WTC11 (cell line): ENCODE measurements around the gene MRPS23. TPM values are rescaled to one million over a fixed set of nuclear protein-coding genes. Genes with fewer than 3 reads are reported as not detected.

Source experiments
- ATAC-seq: fragments of 200-7000 bp; cut with Tn5 transposase; 2 replicates; pipeline ENCODE4 v1.10.0; 2021; ENCODE audit warnings: mild to moderate bottlenecking, moderate library complexity
- CTCF ChIA-PET: fragments of 300-600 bp; sonication (Branson Sonifier 250); formaldehyde crosslinking; loops from one replicate; lab custom pipeline; 2021; ENCODE audit warnings: antibody characterized with exemption; lab: Charles Lee
- POLR2A ChIA-PET: fragments of 350-600 bp; sonication (Branson Sonifier 250); formaldehyde crosslinking; loops from one replicate; lab custom pipeline; 2021; ENCODE audit warnings: antibody characterized with exemption; lab: Charles Lee
- DNase-seq: peaks from one replicate; pipeline ENCODE4 v3.0.0; 2021; ENCODE audit warnings: low spot score
- H3K27ac Mint-ChIP-seq: 2 replicates; pipeline ENCODE4 v1.8.0; 2021; ENCODE audit warnings: mixed read lengths
- H3K27me3 Mint-ChIP-seq: 2 replicates; pipeline ENCODE4 v1.8.0; 2021; ENCODE audit warnings: low read depth, mild to moderate bottlenecking, moderate library complexity, mixed read lengths
- H3K36me3 Mint-ChIP-seq: 2 replicates; pipeline ENCODE4 v1.8.0; 2021; ENCODE audit warnings: mixed read lengths
- H3K4me1 Mint-ChIP-seq: 2 replicates; pipeline ENCODE4 v1.8.0; 2022; ENCODE audit warnings: mixed read lengths
- H3K4me3 Mint-ChIP-seq: 2 replicates; pipeline ENCODE4 v1.8.0; 2021; ENCODE audit warnings: mild to moderate bottlenecking, moderate library complexity, mixed read lengths
- H3K9me3 Mint-ChIP-seq: 2 replicates; pipeline ENCODE4 v1.8.0; 2021; ENCODE audit warnings: mixed read lengths
- ETV6 ChIP-seq: sonication (generic); formaldehyde crosslinking; IDR thresholded peaks from 2 replicates; pipeline ENCODE4 v1.8.1; 2022; ENCODE audit warnings: mild to moderate bottlenecking, missing genetic modification reagents
- FOXK1 ChIP-seq: sonication (generic); formaldehyde crosslinking; IDR thresholded peaks from 2 replicates; pipeline ENCODE4 v1.8.0; 2022; ENCODE audit warnings: mild to moderate bottlenecking, moderate library complexity, missing genetic modification reagents
- FOXP1 ChIP-seq: sonication (generic); formaldehyde crosslinking; IDR thresholded peaks from 2 replicates; pipeline ENCODE4 v1.8.0; 2022; ENCODE audit warnings: missing genetic modification reagents, mild to moderate bottlenecking, moderate library complexity, borderline replicate concordance
- GTF2I ChIP-seq: fragments of 250-450 bp; sonication (Bioruptor Pico); conservative IDR thresholded peaks from 2 replicates; pipeline ENCODE4 v1.4.0; 2021; ENCODE audit warnings: mild to moderate bottlenecking
- IRF2 ChIP-seq: sonication (generic); formaldehyde crosslinking; IDR thresholded peaks from 2 replicates; pipeline ENCODE4 v1.8.0; 2022; ENCODE audit warnings: low read depth, missing genetic modification reagents, borderline replicate concordance
- NFATC4 ChIP-seq: fragments of 250-450 bp; sonication (Bioruptor Pico); IDR thresholded peaks from 2 replicates; pipeline ENCODE4 v1.9.0; 2021; ENCODE audit warnings: mild to moderate bottlenecking
- NFYB ChIP-seq: sonication (generic); formaldehyde crosslinking; conservative IDR thresholded peaks from 2 replicates; pipeline ENCODE4 v1.8.0; 2022; ENCODE audit warnings: low read depth, missing genetic modification reagents
- NR3C1 ChIP-seq: sonication (generic); formaldehyde crosslinking; conservative IDR thresholded peaks from 2 replicates; pipeline ENCODE4 v1.8.1; 2023; ENCODE audit warnings: low read depth, mild to moderate bottlenecking, missing genetic modification reagents
- OVOL2 ChIP-seq: fragments of 250-450 bp; sonication (Bioruptor Pico); IDR thresholded peaks from 2 replicates; pipeline ENCODE4 v1.9.0; 2021; ENCODE audit warnings: mild to moderate bottlenecking, borderline replicate concordance
- PRRX2 ChIP-seq: fragments of 250-450 bp; sonication (Bioruptor Pico); IDR thresholded peaks from 2 replicates; pipeline ENCODE4 v1.8.0; 2021; ENCODE audit warnings: mild to moderate bottlenecking
- SMAD3 ChIP-seq: sonication (generic); formaldehyde crosslinking; IDR thresholded peaks from 2 replicates; pipeline ENCODE4 v1.8.0; 2022; ENCODE audit warnings: missing genetic modification reagents, mild to moderate bottlenecking, borderline replicate concordance
- ZNF121 ChIP-seq: sonication (generic); formaldehyde crosslinking; IDR thresholded peaks from 2 replicates; pipeline ENCODE4 v1.8.0; 2023; ENCODE audit warnings: missing genetic modification reagents
- ZNF138 ChIP-seq: sonication (generic); formaldehyde crosslinking; conservative IDR thresholded peaks from 2 replicates; pipeline ENCODE4 v1.8.1; 2022; ENCODE audit warnings: mild to moderate bottlenecking, moderate library complexity, missing genetic modification reagents
- ZNF232 ChIP-seq: sonication (generic); formaldehyde crosslinking; IDR thresholded peaks from 2 replicates; pipeline ENCODE4 v1.8.0; 2022; ENCODE audit warnings: mild to moderate bottlenecking, missing genetic modification reagents
- total RNA-seq: library from RNA; stranded (reverse); gene quantifications from 3 replicates; pipeline ENCODE4 v1.2.3, GENCODE V29; 2021
- TF ChIP-seq, protein P1 (sequence below): sonication (generic); formaldehyde crosslinking; IDR thresholded peaks from 2 replicates; pipeline ENCODE4 v1.8.1; 2022; ENCODE audit warnings: low read depth, missing genetic modification reagents, borderline replicate concordance
- TF ChIP-seq, protein P2 (sequence below): sonication (generic); formaldehyde crosslinking; IDR thresholded peaks from 2 replicates; pipeline ENCODE4 v1.8.1; 2023; ENCODE audit warnings: mild to moderate bottlenecking, missing genetic modification reagents, moderate library complexity
- TF ChIP-seq, protein P3 (sequence below): fragments of 250-450 bp; sonication (Bioruptor Pico); IDR thresholded peaks from 2 replicates; pipeline ENCODE4 v2.1.2; 2022; ENCODE audit warnings: mild to moderate bottlenecking, moderate library complexity
- TF ChIP-seq, protein P4 (sequence below): sonication (generic); formaldehyde crosslinking; IDR thresholded peaks from 2 replicates; pipeline ENCODE4 v1.8.1; 2023; ENCODE audit warnings: mild to moderate bottlenecking, moderate library complexity, missing genetic modification reagents
- TF ChIP-seq, protein P5 (sequence below): sonication (generic); formaldehyde crosslinking; conservative IDR thresholded peaks from 2 replicates; pipeline ENCODE4 v1.8.1; 2023; ENCODE audit warnings: mild to moderate bottlenecking, low read depth, missing genetic modification reagents, moderate library complexity
- TF ChIP-seq, protein P6 (sequence below): sonication (generic); formaldehyde crosslinking; IDR thresholded peaks from 2 replicates; pipeline ENCODE4 v1.8.1; 2023; ENCODE audit warnings: mild to moderate bottlenecking, missing genetic modification reagents
- TF ChIP-seq, protein P7 (sequence below): sonication (generic); formaldehyde crosslinking; IDR thresholded peaks from 2 replicates; pipeline ENCODE4 v1.8.1; 2022; ENCODE audit warnings: mild to moderate bottlenecking, moderate library complexity, missing genetic modification reagents

Gene MRPS23
- total RNA-seq, 1 experiment from 2014 or later: 65.3 TPM

DNA sequence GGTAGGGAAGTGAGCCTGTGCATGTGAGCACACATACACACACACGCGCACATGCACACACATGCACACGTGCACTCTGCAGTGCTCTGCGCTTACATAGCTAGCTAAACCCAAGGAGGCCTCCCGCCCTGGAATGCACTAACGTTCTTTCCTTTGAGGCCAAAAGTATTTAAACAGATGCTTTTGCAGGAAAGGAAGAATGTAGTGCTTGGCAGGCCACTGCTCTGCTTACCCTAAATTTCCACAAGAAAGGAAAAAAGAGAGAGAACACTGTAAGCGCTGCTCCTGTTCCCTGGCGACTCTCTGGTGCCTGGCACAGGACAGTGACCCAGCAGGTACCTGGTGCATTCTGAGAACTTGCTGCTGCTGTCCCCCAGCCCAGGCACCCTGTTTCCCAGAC is 31.3 kb upstream of the MRPS23 start:
- ATAC-seq (peak; percentile 41), DNase-seq (no peak)
- TF ChIP-seq IRF2 (CRISPR knock-in tag) (no peak), ZNF138 (no peak), GTF2I (CRISPR knock-in tag) (no peak), NFYB (CRISPR knock-in tag) (no peak), PRRX2 (no peak), ZNF121 (no peak), FOXP1 (CRISPR knock-in tag) (no peak)
- TF ChIP-seq, protein P1, sequence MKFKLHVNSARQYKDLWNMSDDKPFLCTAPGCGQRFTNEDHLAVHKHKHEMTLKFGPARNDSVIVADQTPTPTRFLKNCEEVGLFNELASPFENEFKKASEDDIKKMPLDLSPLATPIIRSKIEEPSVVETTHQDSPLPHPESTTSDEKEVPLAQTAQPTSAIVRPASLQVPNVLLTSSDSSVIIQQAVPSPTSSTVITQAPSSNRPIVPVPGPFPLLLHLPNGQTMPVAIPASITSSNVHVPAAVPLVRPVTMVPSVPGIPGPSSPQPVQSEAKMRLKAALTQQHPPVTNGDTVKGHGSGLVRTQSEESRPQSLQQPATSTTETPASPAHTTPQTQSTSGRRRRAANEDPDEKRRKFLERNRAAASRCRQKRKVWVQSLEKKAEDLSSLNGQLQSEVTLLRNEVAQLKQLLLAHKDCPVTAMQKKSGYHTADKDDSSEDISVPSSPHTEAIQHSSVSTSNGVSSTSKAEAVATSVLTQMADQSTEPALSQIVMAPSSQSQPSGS (CRISPR knock-in tag): no peak
- TF ChIP-seq, protein P2, sequence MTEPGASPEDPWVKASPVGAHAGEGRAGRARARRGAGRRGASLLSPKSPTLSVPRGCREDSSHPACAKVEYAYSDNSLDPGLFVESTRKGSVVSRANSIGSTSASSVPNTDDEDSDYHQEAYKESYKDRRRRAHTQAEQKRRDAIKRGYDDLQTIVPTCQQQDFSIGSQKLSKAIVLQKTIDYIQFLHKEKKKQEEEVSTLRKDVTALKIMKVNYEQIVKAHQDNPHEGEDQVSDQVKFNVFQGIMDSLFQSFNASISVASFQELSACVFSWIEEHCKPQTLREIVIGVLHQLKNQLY (CRISPR knock-in tag): no peak
- TF ChIP-seq, protein P3, sequence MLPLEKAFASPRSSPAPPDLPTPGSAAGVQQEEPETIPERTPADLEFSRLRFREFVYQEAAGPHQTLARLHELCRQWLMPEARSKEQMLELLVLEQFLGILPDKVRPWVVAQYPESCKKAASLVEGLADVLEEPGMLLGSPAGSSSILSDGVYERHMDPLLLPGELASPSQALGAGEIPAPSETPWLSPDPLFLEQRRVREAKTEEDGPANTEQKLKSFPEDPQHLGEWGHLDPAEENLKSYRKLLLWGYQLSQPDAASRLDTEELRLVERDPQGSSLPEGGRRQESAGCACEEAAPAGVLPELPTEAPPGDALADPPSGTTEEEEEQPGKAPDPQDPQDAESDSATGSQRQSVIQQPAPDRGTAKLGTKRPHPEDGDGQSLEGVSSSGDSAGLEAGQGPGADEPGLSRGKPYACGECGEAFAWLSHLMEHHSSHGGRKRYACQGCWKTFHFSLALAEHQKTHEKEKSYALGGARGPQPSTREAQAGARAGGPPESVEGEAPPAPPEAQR (CRISPR knock-in tag): no peak
- TF ChIP-seq, protein P4, sequence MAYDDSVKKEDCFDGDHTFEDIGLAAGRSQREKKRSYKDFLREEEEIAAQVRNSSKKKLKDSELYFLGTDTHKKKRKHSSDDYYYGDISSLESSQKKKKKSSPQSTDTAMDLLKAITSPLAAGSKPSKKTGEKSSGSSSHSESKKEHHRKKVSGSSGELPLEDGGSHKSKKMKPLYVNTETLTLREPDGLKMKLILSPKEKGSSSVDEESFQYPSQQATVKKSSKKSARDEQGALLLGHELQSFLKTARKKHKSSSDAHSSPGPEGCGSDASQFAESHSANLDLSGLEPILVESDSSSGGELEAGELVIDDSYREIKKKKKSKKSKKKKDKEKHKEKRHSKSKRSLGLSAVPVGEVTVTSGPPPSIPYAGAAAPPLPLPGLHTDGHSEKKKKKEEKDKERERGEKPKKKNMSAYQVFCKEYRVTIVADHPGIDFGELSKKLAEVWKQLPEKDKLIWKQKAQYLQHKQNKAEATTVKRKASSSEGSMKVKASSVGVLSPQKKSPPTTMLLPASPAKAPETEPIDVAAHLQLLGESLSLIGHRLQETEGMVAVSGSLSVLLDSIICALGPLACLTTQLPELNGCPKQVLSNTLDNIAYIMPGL: no peak
- TF ChIP-seq, protein P5, sequence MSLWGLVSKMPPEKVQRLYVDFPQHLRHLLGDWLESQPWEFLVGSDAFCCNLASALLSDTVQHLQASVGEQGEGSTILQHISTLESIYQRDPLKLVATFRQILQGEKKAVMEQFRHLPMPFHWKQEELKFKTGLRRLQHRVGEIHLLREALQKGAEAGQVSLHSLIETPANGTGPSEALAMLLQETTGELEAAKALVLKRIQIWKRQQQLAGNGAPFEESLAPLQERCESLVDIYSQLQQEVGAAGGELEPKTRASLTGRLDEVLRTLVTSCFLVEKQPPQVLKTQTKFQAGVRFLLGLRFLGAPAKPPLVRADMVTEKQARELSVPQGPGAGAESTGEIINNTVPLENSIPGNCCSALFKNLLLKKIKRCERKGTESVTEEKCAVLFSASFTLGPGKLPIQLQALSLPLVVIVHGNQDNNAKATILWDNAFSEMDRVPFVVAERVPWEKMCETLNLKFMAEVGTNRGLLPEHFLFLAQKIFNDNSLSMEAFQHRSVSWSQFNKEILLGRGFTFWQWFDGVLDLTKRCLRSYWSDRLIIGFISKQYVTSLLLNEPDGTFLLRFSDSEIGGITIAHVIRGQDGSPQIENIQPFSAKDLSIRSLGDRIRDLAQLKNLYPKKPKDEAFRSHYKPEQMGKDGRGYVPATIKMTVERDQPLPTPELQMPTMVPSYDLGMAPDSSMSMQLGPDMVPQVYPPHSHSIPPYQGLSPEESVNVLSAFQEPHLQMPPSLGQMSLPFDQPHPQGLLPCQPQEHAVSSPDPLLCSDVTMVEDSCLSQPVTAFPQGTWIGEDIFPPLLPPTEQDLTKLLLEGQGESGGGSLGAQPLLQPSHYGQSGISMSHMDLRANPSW: no peak
- 0 out of 2 replicates have a peak overlapping the region, but pooled peaks have one; percentile 9 for H3K4me3 Mint-ChIP-seq
- ChIA-PET POLR2A (no interaction called here), CTCF (interaction anchor here (0.6 to 3.3 kb wide), 6 partner anchors 9 to 148 kb away, joined by 3 to 16 read pairs (median 5); no protein-coding TSS in a partner anchor)
- H3K27me3 Mint-ChIP-seq: peaks cover 6% of the 10 kb centered on the region; the same call in 1 of the 2 replicates
- peak overlapping the region; percentile 71; the same call in 1 of the 2 replicates for H3K27ac Mint-ChIP-seq
- peaks cover 58% of the 10 kb centered on the region for H3K4me1 Mint-ChIP-seq
- H3K9me3 Mint-ChIP-seq: peaks cover 7% of the 10 kb centered on the region; the same call in 1 of the 2 replicates
- H3K36me3 Mint-ChIP-seq: peaks cover 9% of the 10 kb centered on the region; the same call in 1 of the 2 replicates

DNA sequence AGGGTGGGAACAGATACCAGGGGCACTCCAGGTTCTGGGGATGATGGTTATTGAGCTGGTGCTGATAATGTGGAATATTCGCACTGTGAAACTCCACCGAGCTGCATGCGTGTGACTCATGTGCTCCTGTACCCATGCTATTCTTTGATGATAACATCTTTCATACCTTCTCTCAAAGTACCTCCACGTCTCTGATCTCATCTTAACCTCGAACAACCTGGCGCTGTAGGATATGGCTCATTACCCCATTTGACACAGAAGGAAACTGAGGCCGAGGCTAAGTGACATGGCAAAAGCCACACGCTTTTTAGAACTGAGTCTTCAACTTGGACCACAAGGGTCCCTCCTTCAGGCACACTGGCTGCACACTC is 30.2 kb upstream of the MRPS23 start:
- no peak overlapping the region for H3K27ac Mint-ChIP-seq
- ChIA-PET POLR2A (interaction anchor here (0.5 kb wide), 1 partner anchor 93 kb away, joined by 3 read pairs; no protein-coding TSS in a partner anchor), CTCF (interaction anchor here (1.1 to 1.8 kb wide), 2 partner anchors 10 to 119 kb away, joined by 5 read pairs; no protein-coding TSS in a partner anchor)
- peaks cover 7% of the 10 kb centered on the region; the same call in 1 of the 2 replicates for H3K9me3 Mint-ChIP-seq
- H3K4me1 Mint-ChIP-seq: peaks cover 69% of the 10 kb centered on the region
- H3K36me3 Mint-ChIP-seq: peaks cover 9% of the 10 kb centered on the region; the same call in 1 of the 2 replicates
- no peak for ATAC-seq
- H3K4me3 Mint-ChIP-seq: no peak overlapping the region
- no peak for DNase-seq
- peaks cover 10% of the 10 kb centered on the region; the same call in 1 of the 2 replicates for H3K27me3 Mint-ChIP-seq
- TF ChIP-seq OVOL2 (CRISPR knock-in tag) (no peak), ZNF232 (CRISPR knock-in tag) (no peak), SMAD3 (CRISPR knock-in tag) (no peak), FOXK1 (no peak), NR3C1 (no peak), ETV6 (CRISPR knock-in tag) (no peak), NFATC4 (CRISPR knock-in tag) (no peak)
- TF ChIP-seq, protein P6, sequence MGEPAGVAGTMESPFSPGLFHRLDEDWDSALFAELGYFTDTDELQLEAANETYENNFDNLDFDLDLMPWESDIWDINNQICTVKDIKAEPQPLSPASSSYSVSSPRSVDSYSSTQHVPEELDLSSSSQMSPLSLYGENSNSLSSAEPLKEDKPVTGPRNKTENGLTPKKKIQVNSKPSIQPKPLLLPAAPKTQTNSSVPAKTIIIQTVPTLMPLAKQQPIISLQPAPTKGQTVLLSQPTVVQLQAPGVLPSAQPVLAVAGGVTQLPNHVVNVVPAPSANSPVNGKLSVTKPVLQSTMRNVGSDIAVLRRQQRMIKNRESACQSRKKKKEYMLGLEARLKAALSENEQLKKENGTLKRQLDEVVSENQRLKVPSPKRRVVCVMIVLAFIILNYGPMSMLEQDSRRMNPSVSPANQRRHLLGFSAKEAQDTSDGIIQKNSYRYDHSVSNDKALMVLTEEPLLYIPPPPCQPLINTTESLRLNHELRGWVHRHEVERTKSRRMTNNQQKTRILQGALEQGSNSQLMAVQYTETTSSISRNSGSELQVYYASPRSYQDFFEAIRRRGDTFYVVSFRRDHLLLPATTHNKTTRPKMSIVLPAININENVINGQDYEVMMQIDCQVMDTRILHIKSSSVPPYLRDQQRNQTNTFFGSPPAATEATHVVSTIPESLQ (CRISPR knock-in tag): no peak
- TF ChIP-seq, protein P7, sequence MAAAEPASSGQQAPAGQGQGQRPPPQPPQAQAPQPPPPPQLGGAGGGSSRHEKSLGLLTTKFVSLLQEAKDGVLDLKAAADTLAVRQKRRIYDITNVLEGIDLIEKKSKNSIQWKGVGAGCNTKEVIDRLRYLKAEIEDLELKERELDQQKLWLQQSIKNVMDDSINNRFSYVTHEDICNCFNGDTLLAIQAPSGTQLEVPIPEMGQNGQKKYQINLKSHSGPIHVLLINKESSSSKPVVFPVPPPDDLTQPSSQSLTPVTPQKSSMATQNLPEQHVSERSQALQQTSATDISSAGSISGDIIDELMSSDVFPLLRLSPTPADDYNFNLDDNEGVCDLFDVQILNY (CRISPR knock-in tag): no peak
- TF ChIP-seq, protein P5: no peak
